ENCODE results near the gene COA6. TPM values are rescaled to one million over a fixed set of nuclear protein-coding genes. Genes with fewer than 3 reads are reported as not detected.

Gene COA6
- total and polyA plus RNA-seq, 10 of the 15 experiments (the other 5 are each of a cell fraction or from before 2014, with no cell fraction given) = 49.9 to 178 (median 71.5) TPM

DNA sequence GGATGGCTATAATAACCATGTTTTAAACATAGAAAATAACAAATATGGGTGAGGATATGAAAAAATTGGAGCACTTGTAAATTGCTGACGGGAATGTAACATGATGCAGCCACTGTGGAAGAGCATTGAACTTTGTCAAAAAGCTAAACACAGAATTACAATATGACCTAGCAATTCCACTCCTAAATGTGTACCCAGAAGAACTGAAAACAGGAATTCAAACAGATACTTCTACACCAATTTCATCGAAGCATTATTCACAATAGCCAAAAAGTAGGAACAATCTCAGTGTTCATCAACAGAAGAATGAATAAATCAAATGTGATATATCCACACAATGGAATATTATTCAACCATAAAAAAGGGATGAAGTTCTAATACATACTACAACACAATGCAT lies 32.7 kb upstream of the COA6 start (continued):
- TF ChIP-seq, protein P1, sequence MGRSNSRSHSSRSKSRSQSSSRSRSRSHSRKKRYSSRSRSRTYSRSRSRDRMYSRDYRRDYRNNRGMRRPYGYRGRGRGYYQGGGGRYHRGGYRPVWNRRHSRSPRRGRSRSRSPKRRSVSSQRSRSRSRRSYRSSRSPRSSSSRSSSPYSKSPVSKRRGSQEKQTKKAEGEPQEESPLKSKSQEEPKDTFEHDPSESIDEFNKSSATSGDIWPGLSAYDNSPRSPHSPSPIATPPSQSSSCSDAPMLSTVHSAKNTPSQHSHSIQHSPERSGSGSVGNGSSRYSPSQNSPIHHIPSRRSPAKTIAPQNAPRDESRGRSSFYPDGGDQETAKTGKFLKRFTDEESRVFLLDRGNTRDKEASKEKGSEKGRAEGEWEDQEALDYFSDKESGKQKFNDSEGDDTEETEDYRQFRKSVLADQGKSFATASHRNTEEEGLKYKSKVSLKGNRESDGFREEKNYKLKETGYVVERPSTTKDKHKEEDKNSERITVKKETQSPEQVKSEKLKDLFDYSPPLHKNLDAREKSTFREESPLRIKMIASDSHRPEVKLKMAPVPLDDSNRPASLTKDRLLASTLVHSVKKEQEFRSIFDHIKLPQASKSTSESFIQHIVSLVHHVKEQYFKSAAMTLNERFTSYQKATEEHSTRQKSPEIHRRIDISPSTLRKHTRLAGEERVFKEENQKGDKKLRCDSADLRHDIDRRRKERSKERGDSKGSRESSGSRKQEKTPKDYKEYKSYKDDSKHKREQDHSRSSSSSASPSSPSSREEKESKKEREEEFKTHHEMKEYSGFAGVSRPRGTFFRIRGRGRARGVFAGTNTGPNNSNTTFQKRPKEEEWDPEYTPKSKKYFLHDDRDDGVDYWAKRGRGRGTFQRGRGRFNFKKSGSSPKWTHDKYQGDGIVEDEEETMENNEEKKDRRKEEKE (IDR thresholded peaks at IDR 0.05) = no peak
- no peak for TF ChIP-seq SUPT20H (IDR thresholded peaks at IDR 0.05; ENCODE audit: borderline replicate concordance, control insufficient read depth, low read depth, low read length)

DNA sequence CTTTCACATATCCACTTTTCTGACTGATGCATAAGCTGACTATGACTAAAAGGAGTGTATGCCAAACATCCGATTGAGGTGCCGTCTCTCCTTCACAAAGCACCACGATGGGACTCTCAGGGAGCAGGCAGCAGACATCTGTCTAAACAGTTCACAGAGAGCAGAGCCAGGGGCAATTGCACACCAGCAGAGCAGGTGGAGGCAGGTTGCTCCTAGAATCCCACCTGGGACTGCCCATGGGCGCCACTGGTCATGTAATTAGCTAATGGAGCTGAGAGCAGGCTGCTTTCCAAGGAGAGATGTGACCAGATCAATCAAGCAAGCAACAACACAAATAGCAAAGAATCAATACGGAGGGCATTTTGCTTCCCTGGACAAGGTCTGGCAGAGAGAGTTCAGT lies 30.5 kb upstream of the COA6 start:
- DNase-seq (ENCODE audit: low read depth, low spot score) = no peak
- RAD21 ChIA-PET (ENCODE audit: unreplicated experiment) = no interaction called here
- BruUV-seq (replicated peaks) = no TSS peak
- SMC1A ChIA-PET (ENCODE audit: uncharacterized antibody, unreplicated experiment) = interaction anchor here (1.5 kb wide), 1 partner anchor 33 kb away, joined by 5 read pairs; no protein-coding TSS in a partner anchor
- CTCF ChIA-PET = interaction anchor here (1.9 kb wide), 1 partner anchor 20 kb away, joined by 4 read pairs; no protein-coding TSS in a partner anchor
- no peak for ATAC-seq
- in situ Hi-C loops (cut with MboI) (no loop called here), intact Hi-C loops (cut with micrococcal nuclease; ENCODE audit: unreplicated experiment) (no loop called here)
- Histone ChIP-seq H3K27ac (ENCODE audit: control insufficient read depth, insufficient read depth) (no peak overlapping the region), H3K9ac (ENCODE audit: control insufficient read depth, insufficient read depth, low read length) (no peak overlapping the region), H3K4me3 (no peak overlapping the region), H3K4me2 (ENCODE audit: control insufficient read depth, insufficient read depth) (no peak overlapping the region), H3K4me1 (ENCODE audit: control insufficient read depth, insufficient read depth, low read length) (no peaks in the 10 kb centered on the region), H3K79me2 (ENCODE audit: control insufficient read depth, insufficient read depth, low read length) (no peaks in the 10 kb centered on the region), H3K9me3 (replicated peaks; ENCODE audit: control insufficient read depth, insufficient read depth, low read length) (no peaks in the 10 kb centered on the region; the same call in 2 of the 3 replicates), H3K27me3 (replicated peaks in 1 of 2; ENCODE audit: control insufficient read depth in 2 of 2, insufficient read depth in 2 of 2, low read length in 1 of 2) (no peaks in the 10 kb centered on the region), H3K36me3 (ENCODE audit: control insufficient read depth in 2 of 2, insufficient read depth in 2 of 2, low read length in 1 of 2) (no peaks in the 10 kb centered on the region), H4K20me1 (ENCODE audit: control insufficient read depth, insufficient read depth) (no peaks in the 10 kb centered on the region), H2AFZ (ENCODE audit: control insufficient read depth, low read depth, low read length) (no peak overlapping the region)
- 38% methylated on average over 5 of the region's 5 CpGs for WGBS (ENCODE audit: insufficient coverage, insufficient replicate concordance, low lambda C conversion rate, missing lambda C conversion rate)
- POLR2A ChIA-PET = interaction anchor here (1.0 kb wide), 1 partner anchor 13 kb away, joined by 3 read pairs; no protein-coding TSS in a partner anchor
- no peak for FAIRE-seq
- TF ChIP-seq TCF3 (IDR thresholded peaks at IDR 0.05; ENCODE audit: borderline replicate concordance, insufficient read depth, low read depth, low read length) = no peak
- TF ChIP-seq, protein P2, sequence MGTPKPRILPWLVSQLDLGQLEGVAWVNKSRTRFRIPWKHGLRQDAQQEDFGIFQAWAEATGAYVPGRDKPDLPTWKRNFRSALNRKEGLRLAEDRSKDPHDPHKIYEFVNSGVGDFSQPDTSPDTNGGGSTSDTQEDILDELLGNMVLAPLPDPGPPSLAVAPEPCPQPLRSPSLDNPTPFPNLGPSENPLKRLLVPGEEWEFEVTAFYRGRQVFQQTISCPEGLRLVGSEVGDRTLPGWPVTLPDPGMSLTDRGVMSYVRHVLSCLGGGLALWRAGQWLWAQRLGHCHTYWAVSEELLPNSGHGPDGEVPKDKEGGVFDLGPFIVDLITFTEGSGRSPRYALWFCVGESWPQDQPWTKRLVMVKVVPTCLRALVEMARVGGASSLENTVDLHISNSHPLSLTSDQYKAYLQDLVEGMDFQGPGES (IDR thresholded peaks at IDR 0.05) = no peak
- TF ChIP-seq, protein P3, sequence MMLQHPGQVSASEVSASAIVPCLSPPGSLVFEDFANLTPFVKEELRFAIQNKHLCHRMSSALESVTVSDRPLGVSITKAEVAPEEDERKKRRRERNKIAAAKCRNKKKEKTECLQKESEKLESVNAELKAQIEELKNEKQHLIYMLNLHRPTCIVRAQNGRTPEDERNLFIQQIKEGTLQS (IDR thresholded peaks at IDR 0.05; ENCODE audit: borderline replicate concordance, extremely low read depth, low read depth, low read length) = no peak
- no peak for TF ChIP-seq CEBPB (IDR thresholded peaks at IDR 0.05; ENCODE audit: borderline replicate concordance in 1 of 2, low read depth in 2 of 2, low read length in 2 of 2)
- TF ChIP-seq TAF1 (IDR thresholded peaks at IDR 0.05; ENCODE audit: borderline replicate concordance, low read depth, low read length) = no peak
- no peak for TF ChIP-seq RBBP5 (conservative IDR thresholded peaks at IDR 0.05)
- TF ChIP-seq FOXM1 (IDR thresholded peaks at IDR 0.05; ENCODE audit: low read depth, low read length) = no peak

Measured in GM12878 (cell line).